Loucy (cell line): Measurements from ENCODE around the gene NTN1.

Source experiments
- H2AFZ ChIP-seq: fragments of 200-600 bp; sonication (generic); 2 replicates; pipeline ENCODE4 v1.6.0; 2016; ENCODE audit warnings: antibody characterized with exemption, mild to moderate bottlenecking, low read length, moderate library complexity
- H3F3A ChIP-seq: fragments of 200-600 bp; 2 replicates; pipeline ENCODE4 v1.6.0; 2016; ENCODE audit warnings: antibody characterized with exemption, low read depth, mild to moderate bottlenecking
- H3K27me3 ChIP-seq: fragments of 200-600 bp; sonication (generic); 2 replicates; pipeline ENCODE4 v1.6.1; 2014; ENCODE audit warnings: low read length, mild to moderate bottlenecking; ENCODE audit not compliant: insufficient read depth, poor library complexity, severe bottlenecking
- H3K36me3 ChIP-seq: fragments of 200-600 bp; sonication (generic); 2 replicates; pipeline ENCODE4 v1.6.1; 2016; ENCODE audit warnings: low read length; ENCODE audit not compliant: insufficient read depth
- H3K4me1 ChIP-seq: fragments of 200-600 bp; sonication (generic); 2 replicates; pipeline ENCODE4 v1.5.1; 2014; ENCODE audit warnings: low read length, mild to moderate bottlenecking; ENCODE audit not compliant: insufficient read depth, poor library complexity, severe bottlenecking
- H3K4me2 ChIP-seq: fragments of 200-600 bp; sonication (generic); 2 replicates; pipeline ENCODE4 v1.6.0; 2014; ENCODE audit warnings: antibody characterized with exemption, low read length, low read depth, mild to moderate bottlenecking; ENCODE audit not compliant: poor library complexity, severe bottlenecking
- H3K4me3 ChIP-seq: fragments of 200-600 bp; sonication (generic); 2 replicates; pipeline ENCODE4 v1.5.1; 2014; ENCODE audit warnings: low read length, mild to moderate bottlenecking, mixed read lengths; ENCODE audit not compliant: poor library complexity, severe bottlenecking
- H3K79me2 ChIP-seq: fragments of 200-600 bp; sonication (generic); 2 replicates; pipeline ENCODE4 v1.6.1; 2014; ENCODE audit warnings: low read length; ENCODE audit not compliant: insufficient read depth
- H3K9ac ChIP-seq: fragments of 200-600 bp; sonication (generic); 2 replicates; pipeline ENCODE4 v1.6.0; 2014; ENCODE audit warnings: mild to moderate bottlenecking, low read depth, low read length, moderate library complexity; ENCODE audit not compliant: poor library complexity, severe bottlenecking
- H3K9me2 ChIP-seq: fragments of 200-600 bp; sonication (generic); replicated peaks from 2 replicates; pipeline ENCODE4 v1.6.1; 2016; ENCODE audit warnings: low read depth, low read length, mixed read lengths
- H3K9me3 ChIP-seq: fragments of 200-600 bp; sonication (generic); 2 replicates; pipeline ENCODE4 v1.6.1; 2014; ENCODE audit warnings: mild to moderate bottlenecking, antibody characterized with exemption, low read length, low read depth; ENCODE audit not compliant: insufficient read depth
- H4K20me1 ChIP-seq: fragments of 200-600 bp; sonication (generic); 2 replicates; pipeline ENCODE4 v1.6.0; 2014; ENCODE audit warnings: antibody characterized with exemption, low read length, mild to moderate bottlenecking; ENCODE audit not compliant: insufficient read depth, poor library complexity, severe bottlenecking
- EZH2phosphoT487 ChIP-seq: fragments of 200-600 bp; IDR thresholded peaks from 2 replicates; pipeline ENCODE4 v1.6.1; 2018; ENCODE audit warnings: antibody characterized with exemption, mild to moderate bottlenecking, moderate library complexity, borderline replicate concordance
- TF ChIP-seq, protein P1 (sequence below): fragments of 200-600 bp; sonication (generic); conservative IDR thresholded peaks from 2 replicates; pipeline ENCODE4 v1.5.1; 2014; ENCODE audit warnings: mild to moderate bottlenecking, antibody characterized with exemption, low read length

Gene NTN1

DNA sequence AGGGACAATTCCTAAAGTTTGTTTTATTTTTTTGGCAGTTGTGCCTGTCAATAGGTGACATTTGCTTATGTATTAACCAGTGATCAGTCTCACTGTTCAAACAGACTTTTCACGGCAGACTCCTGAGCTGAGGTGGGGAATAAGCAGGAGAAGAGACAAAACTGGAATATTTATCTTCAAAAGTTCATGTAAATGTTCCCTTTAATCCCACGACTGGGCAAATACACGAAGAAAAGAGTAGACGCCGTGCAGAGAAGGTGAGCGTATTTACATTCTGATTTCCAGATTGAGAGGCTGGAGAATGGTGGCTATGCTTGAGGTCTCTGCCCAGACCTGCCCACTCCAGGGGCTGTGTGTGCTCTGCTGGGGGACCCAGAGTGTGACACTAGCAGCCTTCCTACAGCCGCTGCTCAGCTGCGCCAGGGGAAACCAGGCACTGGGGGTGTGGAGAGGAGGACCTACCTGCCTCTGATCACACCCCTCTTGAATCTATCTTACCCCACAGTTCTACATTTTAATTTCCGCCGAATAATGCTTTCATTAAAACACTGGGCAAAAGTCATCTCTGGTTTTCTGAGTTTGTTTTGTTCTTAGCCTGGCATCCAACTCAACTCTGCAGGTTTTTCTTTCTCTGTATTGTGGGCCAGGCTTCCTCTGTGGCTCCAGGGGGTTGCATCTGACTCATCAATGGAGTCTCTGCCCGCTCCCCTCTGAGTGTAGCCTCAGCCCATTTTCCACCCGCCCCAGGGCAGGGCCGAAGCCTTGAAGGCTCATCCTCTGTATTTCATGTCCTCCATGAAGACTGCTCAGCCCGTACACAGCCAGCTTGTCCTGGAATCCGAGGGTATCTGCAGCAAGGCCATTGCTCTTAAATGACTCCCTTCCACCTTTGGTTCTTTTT is 237.1 kb downstream of the NTN1 start:
- Histone ChIP-seq H3K4me1 (peaks cover 9% of the 10 kb centered on the region), H3K79me2 (no peaks in the 10 kb centered on the region), H4K20me1 (no peaks in the 10 kb centered on the region), H3K36me3 (no peaks in the 10 kb centered on the region), H2AFZ (no peak overlapping the region), H3F3A (no peaks in the 10 kb centered on the region), H3K27me3 (no peaks in the 10 kb centered on the region), H3K9me3 (no peaks in the 10 kb centered on the region), H3K4me2 (no peak overlapping the region), H3K9me2 (no peaks in the 10 kb centered on the region), H3K4me3 (no peak overlapping the region), H3K9ac (no peak overlapping the region)
- TF ChIP-seq EZH2phosphoT487: no peak
- TF ChIP-seq, protein P1, sequence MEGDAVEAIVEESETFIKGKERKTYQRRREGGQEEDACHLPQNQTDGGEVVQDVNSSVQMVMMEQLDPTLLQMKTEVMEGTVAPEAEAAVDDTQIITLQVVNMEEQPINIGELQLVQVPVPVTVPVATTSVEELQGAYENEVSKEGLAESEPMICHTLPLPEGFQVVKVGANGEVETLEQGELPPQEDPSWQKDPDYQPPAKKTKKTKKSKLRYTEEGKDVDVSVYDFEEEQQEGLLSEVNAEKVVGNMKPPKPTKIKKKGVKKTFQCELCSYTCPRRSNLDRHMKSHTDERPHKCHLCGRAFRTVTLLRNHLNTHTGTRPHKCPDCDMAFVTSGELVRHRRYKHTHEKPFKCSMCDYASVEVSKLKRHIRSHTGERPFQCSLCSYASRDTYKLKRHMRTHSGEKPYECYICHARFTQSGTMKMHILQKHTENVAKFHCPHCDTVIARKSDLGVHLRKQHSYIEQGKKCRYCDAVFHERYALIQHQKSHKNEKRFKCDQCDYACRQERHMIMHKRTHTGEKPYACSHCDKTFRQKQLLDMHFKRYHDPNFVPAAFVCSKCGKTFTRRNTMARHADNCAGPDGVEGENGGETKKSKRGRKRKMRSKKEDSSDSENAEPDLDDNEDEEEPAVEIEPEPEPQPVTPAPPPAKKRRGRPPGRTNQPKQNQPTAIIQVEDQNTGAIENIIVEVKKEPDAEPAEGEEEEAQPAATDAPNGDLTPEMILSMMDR: no peak

DNA sequence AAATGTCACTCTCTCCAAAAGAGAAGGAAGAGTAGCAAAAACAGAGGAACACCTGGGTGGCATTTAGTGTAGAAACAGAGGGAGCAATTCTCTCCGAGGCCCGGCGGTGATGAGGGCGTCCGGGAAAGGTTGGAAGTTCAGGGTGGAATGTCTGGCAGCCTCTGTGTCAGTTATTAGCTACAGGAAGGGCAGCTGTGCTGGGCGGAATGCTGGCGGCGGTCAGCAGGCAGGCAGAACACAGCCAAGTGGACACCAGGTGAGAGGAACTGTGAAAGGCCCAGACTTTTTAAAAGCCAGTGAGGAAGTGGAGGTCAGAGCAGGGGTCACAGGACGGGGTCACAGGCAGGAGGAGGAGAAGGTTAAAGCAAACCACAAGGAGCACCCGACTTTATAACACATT is 238.1 kb downstream of the NTN1 start:
- no peaks in the 10 kb centered on the region for H4K20me1 ChIP-seq
- H3F3A ChIP-seq: no peaks in the 10 kb centered on the region
- no peak overlapping the region for H2AFZ ChIP-seq
- no peaks in the 10 kb centered on the region for H3K36me3 ChIP-seq
- no peak overlapping the region for H3K4me2 ChIP-seq
- no peaks in the 10 kb centered on the region for H3K79me2 ChIP-seq
- TF ChIP-seq EZH2phosphoT487: no peak
- TF ChIP-seq, protein P1: no peak
- H3K4me3 ChIP-seq: no peak overlapping the region
- H3K9me3 ChIP-seq: no peaks in the 10 kb centered on the region
- no peak overlapping the region for H3K9ac ChIP-seq
- H3K27me3 ChIP-seq: no peaks in the 10 kb centered on the region
- no peaks in the 10 kb centered on the region for H3K9me2 ChIP-seq
- peaks cover 9% of the 10 kb centered on the region for H3K4me1 ChIP-seq

DNA sequence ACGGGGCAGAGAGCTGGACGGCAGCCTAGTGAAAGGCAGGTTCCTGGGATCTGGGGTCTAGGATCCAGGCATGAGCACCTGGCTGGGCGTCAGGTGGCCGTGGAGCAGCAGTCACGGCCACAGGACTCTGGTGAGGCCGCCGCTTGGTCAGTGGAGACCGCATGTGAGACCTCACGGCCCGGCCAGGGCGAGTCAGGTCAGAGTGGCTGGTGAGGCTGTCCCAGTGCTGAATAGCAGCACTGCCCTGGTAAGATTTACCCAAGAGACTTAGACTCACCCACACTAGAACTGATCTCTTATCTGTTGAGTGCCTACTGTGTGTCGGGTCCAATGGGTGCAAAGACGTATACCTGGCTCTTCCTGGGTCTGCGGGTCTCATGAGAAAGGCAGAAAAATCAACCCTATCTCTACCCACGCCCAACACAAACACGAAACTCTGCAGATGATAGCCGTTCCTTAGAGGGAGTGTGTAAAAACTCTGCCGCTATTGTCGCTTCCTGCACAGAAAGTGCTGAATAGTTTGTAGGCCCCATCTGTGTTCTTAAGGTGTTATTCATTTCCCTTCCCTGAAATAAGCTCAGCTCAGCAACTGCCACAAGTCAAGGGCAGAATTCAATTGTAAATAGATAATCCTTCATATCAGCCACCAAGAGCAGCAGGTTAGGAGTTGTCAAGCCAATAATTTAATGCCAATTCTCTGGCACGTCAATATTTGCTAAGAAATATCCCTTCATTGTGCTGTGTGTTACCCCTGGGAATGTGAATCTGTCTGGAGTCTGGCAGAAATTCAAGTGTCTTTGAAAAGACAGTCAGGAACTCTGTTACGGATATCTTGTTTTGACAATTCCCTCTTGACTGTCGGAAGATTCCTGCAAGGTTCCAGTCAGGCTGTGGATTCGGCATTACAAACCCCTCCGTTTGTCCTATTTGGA is 240.0 kb downstream of the NTN1 start:
- TF ChIP-seq EZH2phosphoT487: no peak
- TF ChIP-seq, protein P1: no peak
- Histone ChIP-seq H3K79me2 (no peaks in the 10 kb centered on the region), H3K9me3 (no peaks in the 10 kb centered on the region), H3K36me3 (no peaks in the 10 kb centered on the region), H3F3A (no peaks in the 10 kb centered on the region), H3K4me1 (peaks cover 7% of the 10 kb centered on the region), H3K27me3 (no peaks in the 10 kb centered on the region), H4K20me1 (no peaks in the 10 kb centered on the region), H3K9me2 (no peaks in the 10 kb centered on the region), H3K4me3 (no peak overlapping the region), H3K4me2 (no peak overlapping the region), H2AFZ (no peak overlapping the region), H3K9ac (no peak overlapping the region)
